Ramos (cell line): Measurements from ENCODE around the gene PPIL4.
"Not testable (repeated sequence)": the region's sequence is repeated elsewhere in the genome, so short reads cannot be mapped to it uniquely, and the experiment has no call there.

Source experiments
- in situ Hi-C: fragments of 300-500 bp; cut with MboI; formaldehyde crosslinking; loops from one replicate; pipeline ENCODE4 v1.14.3; 2022; ENCODE audit warnings: low sequenced_read_pairs; ENCODE audit not compliant: unreplicated experiment

The PPIL4 gene

DNA sequence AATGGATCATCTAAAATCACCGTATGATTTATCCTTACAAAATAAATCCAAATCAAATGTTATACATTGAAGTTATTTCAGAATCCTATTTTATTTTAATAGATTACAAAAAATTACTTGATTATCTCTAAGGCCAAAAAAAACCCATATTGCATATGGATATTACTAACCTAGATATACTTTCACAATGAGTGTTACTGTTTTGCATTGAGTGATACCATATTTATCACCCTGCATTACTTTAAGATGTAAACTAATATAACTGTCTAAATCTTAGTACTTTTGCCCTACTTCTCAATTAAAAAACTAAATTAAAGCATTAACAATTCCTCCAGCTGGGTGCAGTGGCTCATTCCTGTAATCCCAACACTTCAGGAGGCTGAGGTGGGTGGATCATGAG, 11.1 kb downstream of the PPIL4 start:
- in situ Hi-C loops = no loop called here

DNA sequence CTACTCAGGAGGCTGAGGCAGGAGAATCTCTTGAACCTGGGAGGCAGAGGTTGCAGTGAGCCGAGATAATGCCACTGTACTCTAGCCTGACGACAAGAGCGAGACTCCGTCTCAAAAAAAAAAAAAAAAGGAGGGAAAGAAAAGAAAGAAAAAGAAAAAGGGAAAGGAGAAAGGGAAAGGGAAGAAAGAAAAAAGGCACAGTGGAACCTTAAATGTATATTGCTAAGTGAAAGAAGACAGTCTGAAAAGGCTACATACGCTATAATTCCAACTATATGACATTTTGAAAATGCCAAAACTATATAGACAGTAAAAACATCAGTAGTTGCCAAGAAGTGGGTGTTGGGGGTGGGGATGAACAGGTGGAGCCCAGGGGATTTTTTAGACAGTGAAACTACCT, 16.2 kb downstream of the PPIL4 start:
- in situ Hi-C loops = no loop called here

DNA sequence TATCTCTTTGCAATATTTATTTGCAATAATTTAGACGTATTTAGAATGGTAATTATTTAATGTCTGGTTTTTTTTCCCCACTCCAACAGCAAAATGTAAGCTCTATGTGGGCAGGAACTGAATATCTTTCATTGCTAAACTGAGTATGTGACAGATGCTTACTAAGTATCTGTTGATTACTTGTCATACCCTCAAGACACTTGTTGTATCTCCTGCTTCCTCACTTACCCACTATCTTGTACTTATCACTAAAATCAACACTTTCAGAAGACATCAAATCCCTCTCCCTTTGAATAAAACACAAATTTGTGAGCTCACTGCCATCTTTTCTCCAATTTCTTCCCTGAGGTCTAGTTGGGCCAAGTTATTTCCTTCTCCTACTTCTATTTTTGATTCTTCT, 30.3 kb downstream of the PPIL4 start:
- in situ Hi-C loops = no loop called here

DNA sequence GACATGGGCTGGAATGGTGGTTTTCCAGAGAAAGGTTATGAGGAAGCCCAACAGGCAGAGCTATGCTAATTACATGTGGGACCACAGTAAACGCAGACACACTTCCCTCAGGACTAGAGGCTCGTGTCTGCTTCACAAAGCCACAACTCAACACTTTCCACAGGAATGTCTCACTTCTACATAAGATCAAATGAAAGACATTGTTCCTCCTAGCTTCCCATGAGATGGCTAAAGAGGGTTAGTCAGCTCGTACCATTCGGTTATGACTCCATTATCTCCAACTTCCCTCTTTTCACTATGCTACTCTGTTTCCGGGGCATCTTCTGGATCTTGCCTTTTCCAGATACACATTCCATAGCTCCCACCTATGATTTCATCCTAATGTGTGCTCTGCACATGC, 31.9 kb downstream of the PPIL4 start:
- in situ Hi-C loops = no loop called here

DNA sequence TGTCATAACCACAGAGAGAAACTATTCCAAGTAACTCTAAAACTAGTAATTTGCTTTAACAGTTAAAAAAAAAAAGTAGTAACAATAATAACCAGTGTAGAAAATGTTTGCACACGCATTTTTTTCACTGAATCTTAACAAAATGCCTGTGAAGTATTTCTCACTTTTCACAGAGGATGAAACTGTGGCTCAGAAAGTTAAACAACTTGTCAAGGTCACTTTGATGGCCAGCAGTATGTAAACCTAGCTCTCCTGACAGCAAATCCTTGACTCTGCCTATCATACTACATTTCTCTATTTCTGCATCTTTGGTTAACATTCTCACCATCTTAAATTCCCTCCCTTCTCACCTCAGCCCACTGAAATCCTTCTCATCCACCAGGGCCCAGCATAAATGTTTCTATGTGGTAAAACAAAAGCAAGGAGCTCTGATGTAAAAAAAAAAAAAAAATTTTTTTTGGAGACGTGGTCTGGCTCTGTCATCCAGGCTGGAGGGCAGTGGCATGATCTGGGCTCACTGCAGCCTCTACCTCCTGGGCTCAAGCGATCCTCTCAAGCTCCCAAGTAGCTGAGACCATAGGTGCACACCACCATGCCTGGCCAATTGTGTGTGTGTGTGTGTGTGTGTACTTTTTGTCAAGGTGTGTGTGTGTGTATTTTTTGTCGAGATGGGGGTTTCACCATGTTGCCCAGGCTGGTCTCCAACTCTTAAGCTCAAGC, 34.9 kb downstream of the PPIL4 start:
- in situ Hi-C loops = no loop called here

DNA sequence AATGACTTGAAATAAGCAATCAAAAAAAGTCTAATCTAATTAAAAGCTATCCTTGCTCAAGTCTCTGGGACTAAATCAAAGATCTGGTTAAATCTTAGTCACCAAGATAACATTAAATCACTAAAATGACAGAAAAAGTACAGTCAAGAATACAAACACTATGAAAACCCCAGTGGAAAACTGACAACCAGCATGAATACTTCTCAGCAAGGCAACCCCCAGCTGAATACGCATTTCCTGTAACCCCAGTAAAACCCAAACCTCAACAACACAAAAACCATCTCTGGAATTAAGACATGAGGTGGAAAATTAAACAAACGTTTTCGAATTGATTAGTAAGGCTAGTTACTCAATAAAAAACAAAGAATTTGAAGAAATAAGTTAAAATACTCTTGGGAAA, 37.4 kb downstream of the PPIL4 start:
- in situ Hi-C loops = no loop called here

DNA sequence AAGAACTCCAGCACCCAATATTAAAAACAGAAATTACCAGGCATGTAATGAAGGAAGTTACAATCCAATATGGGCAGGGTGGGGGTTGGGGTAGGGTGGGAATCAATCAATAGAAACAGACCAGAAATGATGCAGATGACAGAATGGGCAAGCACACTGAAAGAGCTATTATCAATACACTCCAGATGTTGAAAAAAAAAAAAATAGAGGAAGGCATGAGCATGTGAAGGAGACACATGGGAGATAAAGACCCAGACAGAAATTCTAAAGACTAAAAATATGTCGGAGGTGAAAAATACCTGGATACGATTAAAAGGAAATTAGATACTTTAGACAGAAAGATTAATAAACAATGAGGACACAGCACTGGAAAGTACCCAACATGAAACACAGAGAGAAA, 42.0 kb downstream of the PPIL4 start:
- in situ Hi-C loops = no loop called here

DNA sequence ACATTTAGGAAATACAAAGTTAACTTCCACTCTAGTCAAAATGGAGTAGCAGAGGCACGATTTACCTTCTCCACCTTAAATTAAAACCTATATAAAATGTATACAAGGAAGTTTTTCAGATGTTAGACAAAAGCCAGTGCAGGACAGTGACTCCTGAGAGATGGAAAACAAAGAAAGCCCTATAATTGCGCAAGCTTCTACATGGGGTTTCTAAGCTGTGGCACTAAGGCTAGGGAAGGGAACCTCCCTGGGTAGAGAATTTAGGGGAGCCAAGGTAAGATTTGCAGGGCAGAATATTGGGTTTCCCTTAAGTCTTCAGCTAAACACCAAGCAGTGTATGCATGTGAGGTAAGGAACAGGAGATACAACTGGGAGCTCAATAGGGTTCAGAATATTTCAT, 42.6 kb downstream of the PPIL4 start:
- in situ Hi-C loops = no loop called here

DNA sequence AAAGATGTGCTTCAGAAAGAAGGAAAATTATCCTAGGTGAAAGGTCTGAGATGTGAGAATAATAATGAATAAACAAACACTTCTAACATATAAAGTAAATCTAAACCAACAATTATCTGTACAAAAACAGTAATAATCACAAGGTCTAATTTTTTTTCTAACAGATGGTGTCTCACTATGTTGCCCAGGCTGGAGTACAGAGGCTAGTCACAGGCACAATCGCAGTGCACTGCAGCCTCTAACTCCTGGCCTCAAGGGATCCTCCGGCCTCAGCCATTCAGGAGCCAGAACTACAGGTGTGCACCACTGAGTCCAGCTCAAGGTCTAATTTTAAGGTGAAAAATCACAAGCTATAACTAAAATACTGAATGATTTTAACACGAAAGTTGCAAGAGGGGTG, 44.1 kb downstream of the PPIL4 start:
- in situ Hi-C loops = no loop called here

DNA sequence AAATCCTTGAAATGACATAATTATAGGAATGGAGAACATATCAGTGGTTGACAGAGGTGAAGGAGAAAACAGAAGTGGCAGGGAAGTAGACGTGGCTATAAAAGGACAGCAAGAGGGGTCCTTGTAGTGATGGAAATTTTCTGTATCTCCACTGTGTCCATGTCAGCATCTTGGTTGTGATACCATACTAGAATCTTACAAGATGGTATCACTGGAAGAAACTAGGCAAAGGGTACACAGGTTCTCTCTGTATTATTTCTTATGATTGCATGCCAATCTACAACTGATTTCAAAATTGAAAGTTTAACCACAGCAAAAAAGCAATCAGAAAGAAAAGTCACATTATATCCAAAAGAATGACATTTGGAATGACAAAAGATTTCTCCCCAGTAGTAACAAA, 44.6 kb downstream of the PPIL4 start:
- in situ Hi-C loops = no loop called here

DNA sequence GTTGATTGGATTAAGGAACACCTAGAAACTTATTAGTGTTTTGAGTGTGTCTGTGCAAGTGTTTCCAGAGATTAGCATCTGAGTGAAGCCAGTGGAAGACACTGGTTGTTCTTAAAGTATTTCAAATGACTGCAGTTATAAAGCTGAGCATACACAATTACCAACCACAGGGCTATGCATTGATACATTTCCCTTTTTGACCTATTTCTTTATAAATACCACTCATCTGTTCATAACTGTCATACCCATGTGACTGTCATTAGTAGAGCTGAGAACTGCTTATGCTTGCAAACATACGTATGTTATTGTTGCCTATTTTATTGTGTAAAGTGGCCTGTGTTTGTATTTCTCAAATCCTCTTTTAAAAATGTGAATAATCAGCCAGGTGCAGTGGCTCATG, 45.7 kb downstream of the PPIL4 start:
- in situ Hi-C loops = no loop called here

DNA sequence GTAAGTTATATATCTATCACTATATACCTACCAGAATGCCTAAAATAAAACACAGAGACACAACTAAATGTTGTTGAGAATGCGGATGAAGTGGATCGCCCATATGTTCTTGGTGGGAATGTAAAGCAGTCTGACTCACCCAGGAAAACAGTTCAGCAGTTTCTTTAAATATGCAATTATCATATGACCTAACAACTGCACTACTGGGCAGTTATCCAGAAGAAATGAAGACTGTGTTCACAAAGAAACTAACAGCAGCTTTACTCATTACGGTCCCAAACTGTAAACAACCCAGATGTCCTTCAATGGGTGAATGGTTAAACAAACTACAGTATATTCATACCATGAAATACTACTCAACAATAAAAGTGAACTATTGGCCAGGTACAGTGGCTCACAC, 46.8 kb downstream of the PPIL4 start:
- in situ Hi-C loops = no loop called here

DNA sequence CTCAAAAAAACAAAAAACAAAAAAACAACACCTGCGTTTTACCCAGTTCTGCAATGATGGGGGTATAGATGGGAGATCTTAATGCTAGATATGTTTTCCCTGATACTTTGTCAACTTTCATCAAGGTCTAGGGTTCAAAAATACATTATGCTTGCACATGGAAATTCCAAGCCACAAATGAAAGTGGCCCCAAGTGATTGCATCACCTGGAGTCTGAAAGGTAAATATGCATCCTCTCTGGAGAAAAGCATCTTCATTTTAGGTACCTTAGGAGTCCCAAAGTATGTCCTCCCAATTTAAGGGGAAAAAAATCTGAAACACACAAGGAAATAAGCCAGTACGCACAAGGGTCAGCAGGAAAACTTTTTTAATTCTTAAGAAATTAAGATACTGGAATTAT, 48.5 kb downstream of the PPIL4 start:
- in situ Hi-C loops = no loop called here

DNA sequence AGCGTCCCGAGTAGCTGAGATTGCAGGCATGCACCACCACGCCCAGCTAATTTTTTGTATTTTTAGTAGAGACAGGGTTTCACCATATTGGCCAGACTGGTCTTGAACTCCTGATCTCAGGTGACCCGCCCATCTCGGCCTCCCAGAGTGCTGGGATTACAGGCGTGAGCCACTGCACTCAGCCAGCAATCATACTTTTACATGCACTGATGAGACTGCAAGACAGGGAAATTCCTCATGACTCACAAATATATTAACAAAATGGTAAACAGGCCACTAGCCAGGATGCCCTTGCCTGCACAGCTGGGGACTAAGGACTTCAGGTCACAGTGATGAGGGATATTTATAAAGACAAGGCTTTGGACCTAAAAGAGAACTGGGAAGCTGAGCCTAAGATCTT, 49.2 kb downstream of the PPIL4 start:
- in situ Hi-C loops = not testable (repeated sequence)

DNA sequence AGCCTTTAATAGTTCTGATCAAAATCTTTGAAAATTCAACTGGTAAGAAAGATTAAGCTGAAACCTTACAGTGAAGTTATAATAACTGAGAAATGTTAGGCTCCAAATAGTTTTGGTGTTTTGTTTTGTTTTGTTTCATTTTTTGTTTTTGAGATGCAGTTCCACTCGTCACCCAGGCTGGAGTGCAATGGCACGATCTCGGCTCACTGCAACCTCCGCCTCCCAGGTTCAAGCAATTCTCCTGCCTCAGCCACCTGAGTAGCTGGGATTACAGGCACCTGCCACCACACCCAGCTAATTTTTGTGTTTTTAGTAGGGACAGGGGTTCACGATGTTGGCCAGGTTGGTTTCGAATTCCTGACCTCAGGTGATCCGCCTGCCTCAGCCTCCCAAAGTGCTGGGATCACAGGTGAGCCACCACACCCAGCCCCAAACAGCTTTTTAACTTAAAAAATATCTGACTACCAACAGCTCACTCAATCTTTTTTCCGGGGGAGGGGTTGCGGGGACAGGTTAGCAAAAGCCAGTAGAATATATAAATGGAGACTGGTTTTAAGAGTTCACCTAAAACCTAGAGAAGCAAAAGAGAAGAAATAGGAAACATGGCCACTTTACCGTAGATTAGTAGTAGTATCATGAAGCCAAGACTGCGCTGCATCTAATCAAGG, 50.4 kb downstream of the PPIL4 start:
- in situ Hi-C loops = not testable (repeated sequence)

DNA sequence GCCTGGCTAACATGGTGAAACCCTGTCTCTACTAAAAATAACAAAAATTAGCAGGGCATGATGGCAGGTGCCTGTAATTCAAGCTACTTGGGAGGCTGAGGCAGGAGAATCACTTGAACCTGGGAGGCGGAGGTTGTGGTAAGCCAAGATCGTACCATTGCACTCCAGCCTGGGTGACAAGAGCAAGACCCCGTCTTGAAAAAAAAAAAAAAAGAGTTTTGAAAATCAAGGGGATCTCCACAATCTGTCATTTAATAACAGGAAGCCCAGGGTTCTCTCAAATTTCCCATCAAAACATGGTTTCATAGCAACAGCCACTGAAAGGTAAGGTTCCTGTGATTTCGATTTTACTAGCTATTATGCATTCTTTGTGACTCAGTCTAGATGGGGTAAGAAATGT, 51.0 kb downstream of the PPIL4 start:
- in situ Hi-C loops = not testable (repeated sequence)

DNA sequence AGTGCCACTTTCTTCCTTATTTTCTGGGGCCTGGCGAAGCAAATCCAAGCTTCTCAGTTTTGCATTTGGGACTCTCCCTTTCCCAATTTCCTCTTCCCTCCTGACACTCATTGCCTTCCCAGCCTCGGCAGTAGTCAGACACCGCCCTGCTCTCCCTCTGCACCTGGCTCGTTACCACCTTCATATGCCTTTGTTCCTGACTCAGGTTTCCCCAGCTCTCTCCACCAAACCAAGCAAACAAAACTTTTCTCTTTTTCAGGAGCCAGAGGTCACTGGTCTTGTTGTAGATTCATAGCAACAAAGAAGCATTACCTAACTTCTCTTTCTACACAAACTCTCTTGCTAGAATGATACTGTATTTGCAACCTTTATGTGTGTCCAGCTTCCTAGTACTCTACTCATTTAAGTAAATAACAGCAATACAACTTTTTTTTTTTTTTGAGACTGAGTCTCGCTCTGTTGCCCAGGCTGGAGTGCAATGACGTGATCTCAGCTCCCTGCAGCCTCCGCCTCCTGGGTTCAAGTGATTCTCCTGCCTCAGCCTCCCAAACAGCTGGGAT, 52.0 kb downstream of the PPIL4 start:
- in situ Hi-C loops = no loop called here

DNA sequence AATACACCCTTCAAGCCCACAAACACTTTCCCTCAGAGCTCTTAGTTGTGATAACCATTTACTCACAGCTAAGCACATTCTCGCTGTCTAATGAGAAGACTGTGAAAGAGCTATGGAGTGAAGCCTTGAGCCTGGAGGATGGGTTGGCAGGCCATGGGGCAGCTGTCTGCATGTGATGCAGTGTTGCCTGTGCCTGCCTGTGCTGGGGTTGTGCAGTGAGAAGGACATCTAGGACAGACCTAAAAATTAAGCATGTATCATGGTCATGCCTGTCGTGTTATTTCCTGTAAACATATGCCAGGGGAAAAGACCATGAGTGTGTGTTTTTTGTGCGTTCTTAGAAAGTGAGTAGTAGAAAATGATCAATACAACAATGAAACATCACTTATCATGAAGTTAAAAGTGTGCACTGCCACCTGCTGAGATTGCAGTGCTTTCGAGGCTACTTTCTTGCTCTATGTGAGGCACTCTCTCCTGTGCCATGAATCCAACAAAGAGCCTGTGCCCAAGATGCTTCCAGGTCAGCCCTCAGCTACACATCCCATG, 53.0 kb downstream of the PPIL4 start:
- in situ Hi-C loops = no loop called here

DNA sequence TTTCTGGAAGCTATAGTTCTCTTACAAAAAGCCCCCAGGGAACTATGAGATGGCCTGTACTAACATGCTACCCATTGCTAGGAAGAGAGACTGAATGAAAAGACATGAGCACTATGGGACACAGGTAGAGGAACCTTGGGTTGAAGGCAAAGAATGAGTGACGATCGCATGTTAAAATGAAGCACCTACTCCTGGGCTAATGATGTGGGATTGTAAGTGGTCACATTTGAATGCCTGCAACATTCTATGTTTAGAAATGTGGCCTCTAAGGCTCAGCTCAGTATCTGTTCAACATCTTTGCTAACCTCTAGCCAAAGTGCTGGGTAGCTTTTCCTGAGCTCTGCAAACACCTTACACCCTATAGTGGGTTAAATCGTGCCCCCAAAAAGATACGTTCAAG, 55.9 kb downstream of the PPIL4 start:
- in situ Hi-C loops = no loop called here

DNA sequence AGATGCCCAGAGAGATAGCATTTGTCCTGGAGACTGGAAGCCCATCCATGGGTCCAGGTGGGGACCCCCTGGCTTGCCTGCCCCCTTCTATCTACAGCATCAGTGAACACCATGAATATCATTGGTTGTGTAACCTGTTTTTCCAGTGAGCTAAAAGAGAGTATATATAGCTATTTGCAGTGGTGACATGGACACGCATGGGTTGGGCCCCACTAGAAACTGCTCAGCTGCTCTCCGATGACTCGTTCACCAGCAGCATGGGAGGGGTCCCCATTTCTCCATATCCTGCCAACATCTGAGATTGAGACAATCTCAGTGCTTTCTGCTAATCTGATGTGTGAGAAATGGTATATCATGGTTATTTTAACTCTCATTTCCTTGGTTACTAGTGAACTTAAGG, 57.0 kb downstream of the PPIL4 start:
- in situ Hi-C loops = no loop called here

DNA sequence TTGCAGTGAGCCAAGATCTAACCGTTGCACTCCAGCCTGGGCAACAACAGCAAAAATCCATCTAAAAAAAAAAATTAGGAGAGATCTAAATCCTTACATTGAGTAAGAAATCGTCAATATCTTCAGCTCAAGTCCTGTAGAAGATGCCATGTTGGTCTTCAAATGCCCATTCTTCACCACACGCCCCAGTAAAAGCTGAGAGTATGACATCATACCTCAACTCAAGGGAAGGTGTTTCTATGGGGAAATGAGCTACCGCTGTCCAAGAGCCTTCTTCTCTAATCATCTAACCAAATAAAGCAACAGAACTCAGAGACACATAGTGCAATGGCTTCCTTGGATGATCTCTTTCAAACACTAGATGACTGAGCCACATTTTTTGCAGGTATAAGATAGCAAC, 58.5 kb downstream of the PPIL4 start:
- in situ Hi-C loops = no loop called here
